NCI-H526 (cell line): Measurements from ENCODE around the gene TMEM170B.
"Not testable (repeated sequence)": the region's sequence is repeated elsewhere in the genome, so short reads cannot be mapped to it uniquely, and the experiment has no call there.

Experiments used
- DNase-seq, 2 experiments: peaks; one replicate each; lab custom pipeline; 2025; lab: John Stamatoyannopoulos, UW

Gene TMEM170B

GRCh38 chr6:11528996-11529395 lies 8.6 kb upstream of the TMEM170B start:
- DNase-seq, result no peak

GRCh38 chr6:11532097-11532496 lies 5.5 kb upstream of the TMEM170B start:
- DNase-seq, result no peak

GRCh38 chr6:11534561-11534960 lies 3.0 kb upstream of the TMEM170B start:
- DNase-seq, result no peak

- DNase-seq, result no peak
Observed at GRCh38 chr6:11535801-11536230, 1.7 kb upstream of the TMEM170B start.

GRCh38 chr6:11536795-11537194 lies 754 bp upstream of the TMEM170B start:
- peak in 1 of 2 experiments; percentile 53 for DNase-seq

GRCh38 chr6:11538052-11538818 lies 686 bp downstream of the TMEM170B start:
- peak; percentile 9 to 76 for DNase-seq

- peak in 1 of 2 experiments; percentile 52 for DNase-seq
Observed at GRCh38 chr6:11538819-11539468, 1.4 kb downstream of the TMEM170B start.

- DNase-seq, result no peak
Observed at GRCh38 chr6:11542863-11543262, 5.3 kb downstream of the TMEM170B start.

- DNase-seq, result no peak
Observed at GRCh38 chr6:11543919-11544518, 6.5 kb downstream of the TMEM170B start.

GRCh38 chr6:11547846-11548245 lies 10.3 kb downstream of the TMEM170B start:
- not testable (repeated sequence) for DNase-seq

GRCh38 chr6:11548578-11548977 lies 11.0 kb downstream of the TMEM170B start:
- DNase-seq, result not testable (repeated sequence)

GRCh38 chr6:11551053-11551452 lies 13.5 kb downstream of the TMEM170B start:
- no peak for DNase-seq

GRCh38 chr6:11552442-11552841 lies 14.9 kb downstream of the TMEM170B start:
- DNase-seq, result peak; percentile 95 to 98

- no peak for DNase-seq
Observed at GRCh38 chr6:11553824-11554223, 16.3 kb downstream of the TMEM170B start.

- no peak for DNase-seq
Observed at GRCh38 chr6:11556309-11556708, 18.8 kb downstream of the TMEM170B start.

- no peak for DNase-seq
Observed at GRCh38 chr6:11563793-11564192, 26.2 kb downstream of the TMEM170B start.

- DNase-seq, result no peak
Observed at GRCh38 chr6:11566609-11567008, 29.1 kb downstream of the TMEM170B start.

- DNase-seq, result no peak
Observed at GRCh38 chr6:11571073-11571472, 33.5 kb downstream of the TMEM170B start.

GRCh38 chr6:11575408-11576033 lies 38.0 kb downstream of the TMEM170B start:
- peak; percentile 63 to 75 for DNase-seq

GRCh38 chr6:11580686-11581405 lies 43.3 kb downstream of the TMEM170B start:
- no peak for DNase-seq

- no peak for DNase-seq
Observed at GRCh38 chr6:11584244-11584643, 46.7 kb downstream of the TMEM170B start.
